ENCODE results near the gene IPCEF1. TPM values are rescaled to one million over a fixed set of nuclear protein-coding genes. Genes with fewer than 3 reads are reported as not detected.

IPCEF1 gene
- polyA plus RNA-seq, 1 donor (not counting 4 experiments of a cell fraction or from before 2014, with no cell fraction given) = 0.21 TPM

DNA sequence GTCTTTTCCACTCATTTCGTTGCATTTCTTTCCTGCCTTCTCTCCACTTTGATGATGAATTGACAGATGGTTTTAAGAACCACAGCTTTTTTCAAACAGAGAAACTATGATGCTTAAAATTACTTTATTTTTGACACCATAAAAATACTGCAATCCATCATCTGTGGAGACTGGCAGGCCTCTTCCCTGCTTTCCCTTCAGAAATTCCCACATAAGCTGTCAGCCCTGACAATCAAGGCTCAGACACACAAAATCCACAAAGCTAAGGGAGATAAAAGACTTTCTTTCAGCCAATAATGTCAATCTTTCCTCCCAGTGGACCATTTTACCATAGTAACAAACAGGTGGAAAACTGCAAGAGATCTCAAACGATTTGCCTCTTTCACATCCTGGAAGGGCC is 82.4 kb downstream of the IPCEF1 start:
- H3K4me2 ChIP-seq (ENCODE audit: control insufficient read depth, extremely low read depth, insufficient read depth, low read depth, low read length) = no peak overlapping the region
- dilution Hi-C loops (cut with MboI; ENCODE audit: extremely low pct_ligation_motif_present, low sequenced_read_pairs) = no loop called here
- TF ChIP-seq EZH2 (IDR thresholded peaks at IDR 0.05; ENCODE audit: low read length) (no peak), CTCF (optimal IDR thresholded peaks at IDR 0.05 in 1 of 3, IDR thresholded peaks at IDR 0.05 in 1 of 3, conservative IDR thresholded peaks at IDR 0.05 in 1 of 3; ENCODE audit: extremely low read depth in 1 of 3, insufficient read depth in 2 of 3, low read length in 3 of 3) (no peak)

DNA sequence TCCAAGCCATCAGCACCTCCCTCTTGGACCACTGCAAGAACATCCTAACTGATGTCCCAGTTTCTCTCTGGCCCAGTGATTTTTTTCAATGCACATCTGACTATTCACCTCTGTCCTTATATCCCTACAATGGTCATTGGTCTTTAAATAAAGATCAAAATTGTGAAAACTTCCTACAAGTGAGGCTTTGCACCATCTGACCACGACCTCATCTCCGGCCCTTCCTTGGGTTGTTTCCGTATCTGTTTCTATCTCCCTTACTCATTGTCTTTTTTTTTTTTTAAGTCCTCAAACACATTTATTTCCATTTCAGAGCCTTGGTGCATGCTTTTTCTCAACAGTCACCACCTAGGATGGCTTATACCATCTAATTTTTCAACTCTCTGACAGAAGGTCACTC is 88.1 kb downstream of the IPCEF1 start:
- no peaks in the 10 kb centered on the region for H3K36me3 ChIP-seq (ENCODE audit: control insufficient read depth in 2 of 2, extremely low read depth in 1 of 2, insufficient read depth in 2 of 2, low read length in 2 of 2)
- H3K79me2 ChIP-seq (ENCODE audit: control insufficient read depth, insufficient read depth, low read length) = no peaks in the 10 kb centered on the region
- DNase-seq (ENCODE audit: low read depth, low spot score) (no peak), FAIRE-seq (no peak)
- dilution Hi-C loops (cut with MboI; ENCODE audit: extremely low pct_ligation_motif_present, low sequenced_read_pairs) = no loop called here
- H3K4me3 ChIP-seq (ENCODE audit: control insufficient read depth in 2 of 3, extremely low read depth in 1 of 3, insufficient read depth in 2 of 3, low read depth in 1 of 3, low read length in 3 of 3) = no peak overlapping the region
- H2AFZ ChIP-seq (ENCODE audit: control insufficient read depth, low read length) = no peak overlapping the region
- H3K4me1 ChIP-seq (ENCODE audit: control insufficient read depth, extremely low read depth, insufficient read depth, low read length) = no peaks in the 10 kb centered on the region
- no peaks in the 10 kb centered on the region for H3K9me1 ChIP-seq (ENCODE audit: control insufficient read depth, extremely low read depth, insufficient read depth, low read length)
- H4K20me1 ChIP-seq (ENCODE audit: control insufficient read depth, extremely low read depth, insufficient read depth, low read length) = no peaks in the 10 kb centered on the region
- no peak for TF ChIP-seq EZH2 (IDR thresholded peaks at IDR 0.05; ENCODE audit: low read length)
- no peak for TF ChIP-seq CTCF (optimal IDR thresholded peaks at IDR 0.05 in 1 of 3, IDR thresholded peaks at IDR 0.05 in 1 of 3, conservative IDR thresholded peaks at IDR 0.05 in 1 of 3; ENCODE audit: extremely low read depth in 1 of 3, insufficient read depth in 2 of 3, low read length in 3 of 3)
- H3K27me3 ChIP-seq (ENCODE audit: control insufficient read depth, extremely low read depth, insufficient read depth, low read length) = no peaks in the 10 kb centered on the region
- no peak overlapping the region for H3K9ac ChIP-seq (ENCODE audit: control insufficient read depth, extremely low read depth, insufficient read depth, low read length)
- H3K4me2 ChIP-seq (ENCODE audit: control insufficient read depth, extremely low read depth, insufficient read depth, low read depth, low read length) = no peak overlapping the region
- no peaks in the 10 kb centered on the region for H3K9me3 ChIP-seq (ENCODE audit: control insufficient read depth, low read depth, low read length)
- H3K27ac ChIP-seq (ENCODE audit: control insufficient read depth, insufficient read depth, low read length) = no peak overlapping the region

More for the DNA sequence above, 82.4 kb downstream of the IPCEF1 start:
- Histone ChIP-seq H3K9ac (ENCODE audit: control insufficient read depth, extremely low read depth, insufficient read depth, low read length) (no peak overlapping the region), H3K9me3 (ENCODE audit: control insufficient read depth, low read depth, low read length) (no peaks in the 10 kb centered on the region), H3K9me1 (ENCODE audit: control insufficient read depth, extremely low read depth, insufficient read depth, low read length) (no peaks in the 10 kb centered on the region), H3K36me3 (ENCODE audit: control insufficient read depth in 2 of 2, extremely low read depth in 1 of 2, insufficient read depth in 2 of 2, low read length in 2 of 2) (no peaks in the 10 kb centered on the region), H3K27ac (ENCODE audit: control insufficient read depth, insufficient read depth, low read length) (no peak overlapping the region), H3K4me1 (ENCODE audit: control insufficient read depth, extremely low read depth, insufficient read depth, low read length) (no peaks in the 10 kb centered on the region), H3K27me3 (ENCODE audit: control insufficient read depth, extremely low read depth, insufficient read depth, low read length) (no peaks in the 10 kb centered on the region), H3K79me2 (ENCODE audit: control insufficient read depth, insufficient read depth, low read length) (no peaks in the 10 kb centered on the region), H3K4me3 (ENCODE audit: control insufficient read depth in 2 of 3, extremely low read depth in 1 of 3, insufficient read depth in 2 of 3, low read depth in 1 of 3, low read length in 3 of 3) (no peak overlapping the region), H2AFZ (ENCODE audit: control insufficient read depth, low read length) (no peak overlapping the region), H4K20me1 (ENCODE audit: control insufficient read depth, extremely low read depth, insufficient read depth, low read length) (no peaks in the 10 kb centered on the region)
- FAIRE-seq (no peak), DNase-seq (ENCODE audit: low read depth, low spot score) (no peak)

Measured in keratinocyte (primary cell).